H1 (cell line): ENCODE data around the gene GULP1. TPM values are rescaled to one million over a fixed set of nuclear protein-coding genes. Genes with fewer than 3 reads are reported as not detected.

Experiments used
- BCL11A ChIP-seq, 2 experiments: IDR thresholded peaks; one replicate each; pipeline ENCODE4 v1.6.1; 2011; ENCODE audit warnings: low read depth in 2 of 2, low read length in 2 of 2, mild to moderate bottlenecking in 2 of 2
- E2F6 ChIP-seq: IDR thresholded peaks from 2 replicates; pipeline ENCODE4 v1.6.1; 2012; ENCODE audit warnings: inconsistent platforms
- JUN ChIP-seq: IDR thresholded peaks from 2 replicates; pipeline ENCODE4 v1.6.1; 2011; ENCODE audit warnings: low read depth, mild to moderate bottlenecking, improper control_type of control experiment, low read length
- JUND ChIP-seq: IDR thresholded peaks from 2 replicates; pipeline ENCODE4 v1.6.1; 2011; ENCODE audit warnings: mild to moderate bottlenecking, improper control_type of control experiment, low read length
- MAX ChIP-seq: IDR thresholded peaks from 2 replicates; pipeline ENCODE4 v1.6.1; 2012; ENCODE audit warnings: inconsistent platforms
- POLR2A ChIP-seq, 2 experiments: IDR thresholded peaks; 1 replicate in 1 of 2; 2 replicates in 1 of 2; pipeline ENCODE4 v1.6.1; 2011; ENCODE audit warnings: low read depth in 2 of 2, low read length in 2 of 2, mild to moderate bottlenecking in 2 of 2; ENCODE audit errors: control extremely low read depth in 1 of 2
- SP4 ChIP-seq: IDR thresholded peaks from 2 replicates; pipeline ENCODE4 v1.6.1; 2012; ENCODE audit warnings: low read length, inconsistent platforms
- polyA plus RNA-seq, 7 experiments: library from polyadenylated mRNA; depleted of rRNA in 3 of 7; stranded (reverse) in 5 of 7; unstranded in 2 of 7; fragments of >200 nt in 5 of 7; fragments of 200-250 nt in 2 of 7; gene quantifications; 1 replicate in 5 of 7; 2 replicates in 1 of 7; 4 replicates in 1 of 7; pipeline versions ENCODE4 v1.2.1 to v1.2.3, GENCODE V29; 2011 to 2013; ENCODE audit warnings: missing spikeins in 2 of 7, mixed read lengths in 2 of 7
- total RNA-seq: library from RNA; stranded (reverse); fragmentation: NEBNext Ultra II Directional; extraction: Animal tissue kit (Norgen Biotek cat#: 25700); gene quantifications from 2 replicates; pipeline ENCODE4 v1.2.1, GENCODE V29; 2021
- TF ChIP-seq, protein P1 (sequence below): fragments of 300-600 bp; sonication (generic); IDR thresholded peaks from 2 replicates; pipeline ENCODE4 v1.7.1; 2012; ENCODE audit warnings: low read length, moderate library complexity, mild to moderate bottlenecking, inconsistent platforms; ENCODE audit not compliant: insufficient replicate concordance

The GULP1 gene
- total and polyA plus RNA-seq, 2 of the 8 experiments (the other 6 are each of a cell fraction or from before 2014, with no cell fraction given) = 69.7 to 139 TPM

DNA sequence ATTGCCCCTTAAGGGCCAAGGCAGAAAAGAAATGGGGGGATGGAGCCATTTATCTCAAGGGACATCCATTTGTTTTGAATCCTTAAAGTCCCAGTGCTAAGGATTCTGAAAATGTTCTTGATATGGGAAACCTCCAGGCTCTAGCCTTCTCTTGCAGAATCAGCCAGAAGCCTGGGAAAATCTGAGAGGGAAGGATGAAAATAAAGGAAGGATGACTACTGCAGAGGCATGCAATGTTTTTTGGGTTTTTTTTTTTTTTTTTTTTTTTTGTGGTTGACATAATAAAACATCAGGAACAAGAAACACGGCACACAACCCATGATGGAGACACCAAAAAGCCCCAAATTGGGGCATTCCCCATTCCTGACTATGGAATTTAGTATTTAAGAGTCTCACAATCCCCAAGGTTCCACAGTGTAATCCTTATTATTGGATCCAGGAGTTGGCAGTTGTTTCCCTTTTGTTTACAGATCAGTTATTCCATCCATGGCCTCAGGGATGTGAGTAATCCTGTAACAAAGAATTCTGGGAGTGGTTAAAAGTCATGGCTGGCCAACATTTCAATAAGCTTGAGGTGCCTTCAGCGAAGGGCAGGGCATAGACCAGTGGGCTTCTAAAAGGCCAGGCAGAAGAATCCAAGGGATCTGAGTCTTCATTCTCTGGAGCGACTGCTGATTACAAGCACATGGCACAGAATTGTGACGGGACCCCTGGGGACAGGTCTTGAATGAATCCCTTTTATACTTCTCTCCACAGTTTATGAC is 337.5 kb downstream of the GULP1 start (continued):
- TF ChIP-seq, protein P1, sequence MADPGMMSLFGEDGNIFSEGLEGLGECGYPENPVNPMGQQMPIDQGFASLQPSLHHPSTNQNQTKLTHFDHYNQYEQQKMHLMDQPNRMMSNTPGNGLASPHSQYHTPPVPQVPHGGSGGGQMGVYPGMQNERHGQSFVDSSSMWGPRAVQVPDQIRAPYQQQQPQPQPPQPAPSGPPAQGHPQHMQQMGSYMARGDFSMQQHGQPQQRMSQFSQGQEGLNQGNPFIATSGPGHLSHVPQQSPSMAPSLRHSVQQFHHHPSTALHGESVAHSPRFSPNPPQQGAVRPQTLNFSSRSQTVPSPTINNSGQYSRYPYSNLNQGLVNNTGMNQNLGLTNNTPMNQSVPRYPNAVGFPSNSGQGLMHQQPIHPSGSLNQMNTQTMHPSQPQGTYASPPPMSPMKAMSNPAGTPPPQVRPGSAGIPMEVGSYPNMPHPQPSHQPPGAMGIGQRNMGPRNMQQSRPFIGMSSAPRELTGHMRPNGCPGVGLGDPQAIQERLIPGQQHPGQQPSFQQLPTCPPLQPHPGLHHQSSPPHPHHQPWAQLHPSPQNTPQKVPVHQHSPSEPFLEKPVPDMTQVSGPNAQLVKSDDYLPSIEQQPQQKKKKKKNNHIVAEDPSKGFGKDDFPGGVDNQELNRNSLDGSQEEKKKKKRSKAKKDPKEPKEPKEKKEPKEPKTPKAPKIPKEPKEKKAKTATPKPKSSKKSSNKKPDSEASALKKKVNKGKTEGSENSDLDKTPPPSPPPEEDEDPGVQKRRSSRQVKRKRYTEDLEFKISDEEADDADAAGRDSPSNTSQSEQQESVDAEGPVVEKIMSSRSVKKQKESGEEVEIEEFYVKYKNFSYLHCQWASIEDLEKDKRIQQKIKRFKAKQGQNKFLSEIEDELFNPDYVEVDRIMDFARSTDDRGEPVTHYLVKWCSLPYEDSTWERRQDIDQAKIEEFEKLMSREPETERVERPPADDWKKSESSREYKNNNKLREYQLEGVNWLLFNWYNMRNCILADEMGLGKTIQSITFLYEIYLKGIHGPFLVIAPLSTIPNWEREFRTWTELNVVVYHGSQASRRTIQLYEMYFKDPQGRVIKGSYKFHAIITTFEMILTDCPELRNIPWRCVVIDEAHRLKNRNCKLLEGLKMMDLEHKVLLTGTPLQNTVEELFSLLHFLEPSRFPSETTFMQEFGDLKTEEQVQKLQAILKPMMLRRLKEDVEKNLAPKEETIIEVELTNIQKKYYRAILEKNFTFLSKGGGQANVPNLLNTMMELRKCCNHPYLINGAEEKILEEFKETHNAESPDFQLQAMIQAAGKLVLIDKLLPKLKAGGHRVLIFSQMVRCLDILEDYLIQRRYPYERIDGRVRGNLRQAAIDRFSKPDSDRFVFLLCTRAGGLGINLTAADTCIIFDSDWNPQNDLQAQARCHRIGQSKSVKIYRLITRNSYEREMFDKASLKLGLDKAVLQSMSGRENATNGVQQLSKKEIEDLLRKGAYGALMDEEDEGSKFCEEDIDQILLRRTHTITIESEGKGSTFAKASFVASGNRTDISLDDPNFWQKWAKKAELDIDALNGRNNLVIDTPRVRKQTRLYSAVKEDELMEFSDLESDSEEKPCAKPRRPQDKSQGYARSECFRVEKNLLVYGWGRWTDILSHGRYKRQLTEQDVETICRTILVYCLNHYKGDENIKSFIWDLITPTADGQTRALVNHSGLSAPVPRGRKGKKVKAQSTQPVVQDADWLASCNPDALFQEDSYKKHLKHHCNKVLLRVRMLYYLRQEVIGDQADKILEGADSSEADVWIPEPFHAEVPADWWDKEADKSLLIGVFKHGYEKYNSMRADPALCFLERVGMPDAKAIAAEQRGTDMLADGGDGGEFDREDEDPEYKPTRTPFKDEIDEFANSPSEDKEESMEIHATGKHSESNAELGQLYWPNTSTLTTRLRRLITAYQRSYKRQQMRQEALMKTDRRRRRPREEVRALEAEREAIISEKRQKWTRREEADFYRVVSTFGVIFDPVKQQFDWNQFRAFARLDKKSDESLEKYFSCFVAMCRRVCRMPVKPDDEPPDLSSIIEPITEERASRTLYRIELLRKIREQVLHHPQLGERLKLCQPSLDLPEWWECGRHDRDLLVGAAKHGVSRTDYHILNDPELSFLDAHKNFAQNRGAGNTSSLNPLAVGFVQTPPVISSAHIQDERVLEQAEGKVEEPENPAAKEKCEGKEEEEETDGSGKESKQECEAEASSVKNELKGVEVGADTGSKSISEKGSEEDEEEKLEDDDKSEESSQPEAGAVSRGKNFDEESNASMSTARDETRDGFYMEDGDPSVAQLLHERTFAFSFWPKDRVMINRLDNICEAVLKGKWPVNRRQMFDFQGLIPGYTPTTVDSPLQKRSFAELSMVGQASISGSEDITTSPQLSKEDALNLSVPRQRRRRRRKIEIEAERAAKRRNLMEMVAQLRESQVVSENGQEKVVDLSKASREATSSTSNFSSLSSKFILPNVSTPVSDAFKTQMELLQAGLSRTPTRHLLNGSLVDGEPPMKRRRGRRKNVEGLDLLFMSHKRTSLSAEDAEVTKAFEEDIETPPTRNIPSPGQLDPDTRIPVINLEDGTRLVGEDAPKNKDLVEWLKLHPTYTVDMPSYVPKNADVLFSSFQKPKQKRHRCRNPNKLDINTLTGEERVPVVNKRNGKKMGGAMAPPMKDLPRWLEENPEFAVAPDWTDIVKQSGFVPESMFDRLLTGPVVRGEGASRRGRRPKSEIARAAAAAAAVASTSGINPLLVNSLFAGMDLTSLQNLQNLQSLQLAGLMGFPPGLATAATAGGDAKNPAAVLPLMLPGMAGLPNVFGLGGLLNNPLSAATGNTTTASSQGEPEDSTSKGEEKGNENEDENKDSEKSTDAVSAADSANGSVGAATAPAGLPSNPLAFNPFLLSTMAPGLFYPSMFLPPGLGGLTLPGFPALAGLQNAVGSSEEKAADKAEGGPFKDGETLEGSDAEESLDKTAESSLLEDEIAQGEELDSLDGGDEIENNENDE = no peak
- TF ChIP-seq BCL11A (IDR thresholded peaks at IDR 0.05; ENCODE audit: low read depth in 2 of 2, low read length in 2 of 2) = no peak
- TF ChIP-seq JUND = no peak
- no peak for TF ChIP-seq E2F6
- no peak for TF ChIP-seq SP4
- no peak for TF ChIP-seq MAX
- no peak for TF ChIP-seq POLR2A (IDR thresholded peaks at IDR 0.05; ENCODE audit: control extremely low read depth in 1 of 2, low read depth in 2 of 2, low read length in 2 of 2)
- no peak for TF ChIP-seq JUN
- TF ChIP-seq, all 59 proteins: peak for 0
